ENCODE measurements around the gene PRR5L.

The PRR5L gene

GRCh38 chr11:36361472-36361871, 65.4 kb downstream of the PRR5L start:
- DNase-seq: no peak

GRCh38 chr11:36361901-36362391, 65.9 kb downstream of the PRR5L start:
- no peak for DNase-seq

GRCh38 chr11:36362902-36363301, 66.8 kb downstream of the PRR5L start:
- no peak for DNase-seq

- no peak for DNase-seq
Measured at GRCh38 chr11:36363361-36364268, 67.5 kb downstream of the PRR5L start.

GRCh38 chr11:36364551-36365325, 68.7 kb downstream of the PRR5L start:
- DNase-seq: no peak

GRCh38 chr11:36365907-36366306, 69.8 kb downstream of the PRR5L start:
- DNase-seq: no peak

GRCh38 chr11:36367806-36368680, 72.0 kb downstream of the PRR5L start:
- no peak for DNase-seq

GRCh38 chr11:36371181-36371580, 75.1 kb downstream of the PRR5L start:
- no peak for DNase-seq

GRCh38 chr11:36371590-36371989, 75.5 kb downstream of the PRR5L start:
- DNase-seq: no peak

GRCh38 chr11:36372101-36372771, 76.1 kb downstream of the PRR5L start:
- no peak for DNase-seq

GRCh38 chr11:36373016-36374010, 77.2 kb downstream of the PRR5L start:
- no peak for DNase-seq

- DNase-seq: no peak
Measured at GRCh38 chr11:36374726-36375125, 78.6 kb downstream of the PRR5L start.

GRCh38 chr11:36375353-36376008, 79.4 kb downstream of the PRR5L start:
- DNase-seq: no peak

- no peak for DNase-seq
Measured at GRCh38 chr11:36376009-36376887, 80.2 kb downstream of the PRR5L start.

- DNase-seq: no peak
Measured at GRCh38 chr11:36376888-36377758, 81.0 kb downstream of the PRR5L start.

GRCh38 chr11:36377759-36378564, 81.9 kb downstream of the PRR5L start:
- no peak for DNase-seq

GRCh38 chr11:36379653-36380052, 83.6 kb downstream of the PRR5L start:
- no peak for DNase-seq

Measured in cortex of kidney (tissue), 1 donor.